ENCODE results near the gene FGGY. TPM values are rescaled to one million over a fixed set of nuclear protein-coding genes. Genes with fewer than 3 reads are reported as not detected.

FGGY gene
- total RNA-seq, 1 experiment from 2014 or later = 6.4 TPM

DNA sequence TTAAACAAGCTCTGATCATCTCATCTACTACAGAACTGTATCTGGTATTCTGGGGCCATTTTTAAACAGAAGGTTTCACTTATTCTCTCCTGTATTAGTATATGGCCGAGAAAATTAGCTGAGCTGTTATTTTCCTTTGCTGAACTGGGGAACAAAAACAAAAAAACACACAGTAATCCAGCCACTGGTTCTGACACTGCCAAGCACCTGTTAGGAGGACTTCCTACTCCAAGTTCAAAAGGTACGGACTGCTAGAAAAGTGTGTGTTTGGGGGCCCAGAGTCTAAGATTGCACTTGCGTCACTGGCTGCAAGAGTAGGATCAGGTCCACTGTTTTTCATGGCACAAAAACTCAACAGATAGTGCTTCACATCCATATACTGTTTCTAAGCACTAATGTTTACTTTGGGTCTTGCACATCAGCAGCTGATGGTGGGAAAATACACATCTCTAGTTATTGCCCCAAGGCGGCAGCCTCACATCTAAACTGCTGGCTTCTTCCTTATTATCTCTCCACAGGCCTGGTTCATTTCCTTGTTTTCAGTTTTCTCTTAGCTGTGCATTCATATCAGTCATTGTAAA lies 226.1 kb downstream of the FGGY start:
- Mint-ChIP-seq H3K9me3 (ENCODE audit: unreplicated experiment) (no peaks in the 10 kb centered on the region), H3K27ac (ENCODE audit: unreplicated experiment) (no peak overlapping the region)
- POLR2A ChIA-PET = no interaction called here

DNA sequence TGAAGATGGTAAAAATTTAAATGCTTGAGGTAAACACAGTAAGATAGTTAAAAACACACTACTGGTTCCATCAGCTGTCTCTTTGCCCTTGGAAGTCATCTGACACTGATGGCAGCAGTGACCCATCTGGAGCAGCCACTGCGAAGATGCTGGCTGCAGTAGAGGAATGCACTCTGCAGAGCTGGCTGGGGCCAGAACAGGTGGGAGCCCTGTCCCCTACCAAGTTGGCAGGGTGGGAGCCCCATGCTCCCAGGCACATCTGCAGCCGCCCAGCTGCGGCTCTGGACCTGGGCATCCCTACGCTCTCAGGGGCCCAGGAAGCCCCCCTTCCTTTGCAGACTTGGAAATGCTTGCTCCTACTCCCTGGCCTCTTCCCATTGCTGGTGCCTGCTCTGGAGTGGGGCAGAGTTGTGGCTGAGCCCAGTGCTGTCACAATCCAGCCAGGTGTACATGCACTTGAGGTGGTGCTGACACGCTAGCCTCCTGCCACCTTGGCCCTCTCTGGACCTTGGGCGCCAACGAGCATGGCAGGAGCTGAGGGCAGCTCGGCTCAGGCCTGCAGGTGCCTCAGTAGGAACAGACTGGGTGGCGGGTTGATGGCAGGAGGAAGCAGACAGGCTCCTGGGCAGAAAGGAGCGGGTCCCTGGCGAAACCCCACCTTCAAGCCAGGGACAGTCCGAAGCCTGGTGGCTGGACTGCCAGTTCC lies 227.0 kb downstream of the FGGY start:
- no peaks in the 10 kb centered on the region for H3K27me3 Mint-ChIP-seq (ENCODE audit: insufficient read depth, unreplicated experiment)
- DNase-seq = no peak
- CTCF ChIA-PET = no interaction called here
- H3K36me3 Mint-ChIP-seq (ENCODE audit: insufficient read depth, unreplicated experiment) = no peaks in the 10 kb centered on the region
- TF ChIP-seq, protein P1, sequence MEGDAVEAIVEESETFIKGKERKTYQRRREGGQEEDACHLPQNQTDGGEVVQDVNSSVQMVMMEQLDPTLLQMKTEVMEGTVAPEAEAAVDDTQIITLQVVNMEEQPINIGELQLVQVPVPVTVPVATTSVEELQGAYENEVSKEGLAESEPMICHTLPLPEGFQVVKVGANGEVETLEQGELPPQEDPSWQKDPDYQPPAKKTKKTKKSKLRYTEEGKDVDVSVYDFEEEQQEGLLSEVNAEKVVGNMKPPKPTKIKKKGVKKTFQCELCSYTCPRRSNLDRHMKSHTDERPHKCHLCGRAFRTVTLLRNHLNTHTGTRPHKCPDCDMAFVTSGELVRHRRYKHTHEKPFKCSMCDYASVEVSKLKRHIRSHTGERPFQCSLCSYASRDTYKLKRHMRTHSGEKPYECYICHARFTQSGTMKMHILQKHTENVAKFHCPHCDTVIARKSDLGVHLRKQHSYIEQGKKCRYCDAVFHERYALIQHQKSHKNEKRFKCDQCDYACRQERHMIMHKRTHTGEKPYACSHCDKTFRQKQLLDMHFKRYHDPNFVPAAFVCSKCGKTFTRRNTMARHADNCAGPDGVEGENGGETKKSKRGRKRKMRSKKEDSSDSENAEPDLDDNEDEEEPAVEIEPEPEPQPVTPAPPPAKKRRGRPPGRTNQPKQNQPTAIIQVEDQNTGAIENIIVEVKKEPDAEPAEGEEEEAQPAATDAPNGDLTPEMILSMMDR (IDR thresholded peaks at IDR 0.05; ENCODE audit: insufficient read depth in 1 of 2, low read depth in 1 of 2, low read length in 1 of 2, severe bottlenecking in 1 of 2, unreplicated experiment in 1 of 2) = no peak
- Histone ChIP-seq H3K36me3 (ENCODE audit: control insufficient read depth, insufficient read depth, low read length) (no peaks in the 10 kb centered on the region), H3K9me3 (no peaks in the 10 kb centered on the region), H3K4me1 (no peaks in the 10 kb centered on the region), H3K4me3 (ENCODE audit: low read depth, low read length) (no peak overlapping the region), H3K27me3 (replicated peaks; ENCODE audit: control insufficient read depth, insufficient read depth, low read length) (no peaks in the 10 kb centered on the region)
- no peak overlapping the region for H3K27ac Mint-ChIP-seq (ENCODE audit: unreplicated experiment)
- BruUV-seq (replicated peaks) = no TSS peak
- no peak overlapping the region for H3K4me3 Mint-ChIP-seq (ENCODE audit: unreplicated experiment)
- no peaks in the 10 kb centered on the region for H3K4me1 Mint-ChIP-seq (ENCODE audit: low read depth, unreplicated experiment)
- intact Hi-C loops (cut with micrococcal nuclease; ENCODE audit: unreplicated experiment) = no loop called here
- POLR2A ChIA-PET = no interaction called here
- no peaks in the 10 kb centered on the region for H3K9me3 Mint-ChIP-seq (ENCODE audit: unreplicated experiment)

More for the DNA sequence above, 226.1 kb downstream of the FGGY start:
- H3K36me3 ChIP-seq (ENCODE audit: control insufficient read depth, insufficient read depth, low read length) = no peaks in the 10 kb centered on the region
- intact Hi-C loops (cut with micrococcal nuclease; ENCODE audit: unreplicated experiment) = no loop called here
- Mint-ChIP-seq H3K4me3 (ENCODE audit: unreplicated experiment) (no peak overlapping the region), H3K36me3 (ENCODE audit: insufficient read depth, unreplicated experiment) (no peaks in the 10 kb centered on the region), H3K27me3 (ENCODE audit: insufficient read depth, unreplicated experiment) (no peaks in the 10 kb centered on the region), H3K4me1 (ENCODE audit: low read depth, unreplicated experiment) (no peaks in the 10 kb centered on the region)
- no peak for DNase-seq
- CTCF ChIA-PET = no interaction called here
- no peak overlapping the region for H3K4me3 ChIP-seq (ENCODE audit: low read depth, low read length)
- no peaks in the 10 kb centered on the region for H3K27me3 ChIP-seq (replicated peaks; ENCODE audit: control insufficient read depth, insufficient read depth, low read length)
- TF ChIP-seq, protein P1 (IDR thresholded peaks at IDR 0.05; ENCODE audit: insufficient read depth in 1 of 2, low read depth in 1 of 2, low read length in 1 of 2, severe bottlenecking in 1 of 2, unreplicated experiment in 1 of 2) = no peak
- no peaks in the 10 kb centered on the region for H3K9me3 ChIP-seq
- H3K4me1 ChIP-seq = no peaks in the 10 kb centered on the region
- BruUV-seq (replicated peaks) = no TSS peak

DNA sequence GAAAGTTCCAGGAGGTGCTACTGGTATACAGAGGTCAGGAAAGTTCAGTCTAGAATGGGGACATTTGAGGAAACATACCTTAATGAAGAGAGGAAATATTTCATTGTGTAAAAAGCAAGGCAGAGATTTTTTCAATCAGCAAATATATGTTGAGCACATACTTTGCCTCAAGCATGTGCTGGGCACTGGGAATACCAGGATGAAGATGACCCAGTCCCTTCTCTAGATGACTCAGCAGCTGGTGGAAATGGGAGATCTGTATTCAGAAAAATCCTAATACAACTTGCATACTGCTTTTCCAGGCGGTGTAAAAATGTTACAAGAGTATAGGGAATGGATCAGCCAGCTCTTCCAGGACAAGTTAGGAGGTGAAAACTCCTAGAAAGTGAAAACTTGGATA lies 229.3 kb downstream of the FGGY start:
- H3K4me3 Mint-ChIP-seq (ENCODE audit: unreplicated experiment) = no peak overlapping the region
- no peaks in the 10 kb centered on the region for H3K27me3 ChIP-seq (replicated peaks; ENCODE audit: control insufficient read depth, insufficient read depth, low read length)
- no peak overlapping the region for H3K27ac Mint-ChIP-seq (ENCODE audit: unreplicated experiment)
- DNase-seq = no peak
- no peaks in the 10 kb centered on the region for H3K36me3 Mint-ChIP-seq (ENCODE audit: insufficient read depth, unreplicated experiment)
- no peak overlapping the region for H3K4me3 ChIP-seq (ENCODE audit: low read depth, low read length)
- H3K4me1 ChIP-seq = no peaks in the 10 kb centered on the region
- no peaks in the 10 kb centered on the region for H3K27me3 Mint-ChIP-seq (ENCODE audit: insufficient read depth, unreplicated experiment)
- CTCF ChIA-PET = no interaction called here
- no peaks in the 10 kb centered on the region for H3K9me3 Mint-ChIP-seq (ENCODE audit: unreplicated experiment)
- no peaks in the 10 kb centered on the region for H3K36me3 ChIP-seq (ENCODE audit: control insufficient read depth, insufficient read depth, low read length)
- H3K4me1 Mint-ChIP-seq (ENCODE audit: low read depth, unreplicated experiment) = no peaks in the 10 kb centered on the region
- TF ChIP-seq, protein P1 (IDR thresholded peaks at IDR 0.05; ENCODE audit: insufficient read depth in 1 of 2, low read depth in 1 of 2, low read length in 1 of 2, severe bottlenecking in 1 of 2, unreplicated experiment in 1 of 2) = no peak
- POLR2A ChIA-PET = no interaction called here
- no peaks in the 10 kb centered on the region for H3K9me3 ChIP-seq
- BruUV-seq (replicated peaks) = no TSS peak
- intact Hi-C loops (cut with micrococcal nuclease; ENCODE audit: unreplicated experiment) = no loop called here

Data from Caco-2 (cell line).